Suppressor macrophage (primary cell): ENCODE results near the gene SNX14.
"Not testable (repeated sequence)": the region's sequence is repeated elsewhere in the genome, so short reads cannot be mapped to it uniquely, and the experiment has no call there.

Experiments
- DNase-seq, 4 experiments: peaks; one replicate each; pipeline ENCODE4 v3.0.0-alpha.2; 2020 to 2022
- total RNA-seq, 17 experiments: gene quantifications; one replicate each; lab custom pipeline; 2026; ENCODE audit warnings: mixed read lengths in 6 of 17, inconsistent platforms in 3 of 17; lab: John Stamatoyannopoulos, UW

The SNX14 gene
- 10.4 to 45.5 (median 27.0) reads per million in 17 experiments for total RNA-seq

GRCh38 chr6:85593438-85594196 lies at the start of gene SNX14:
Gene SNX14 (minus strand): TSS chr6:85593858. CDS start chr6:85593718, 140 bp downstream.
- DNase-seq, result peak; percentile 98 to 99 (median 98)

GRCh38 chr6:85642774-85643536 lies 49.3 kb upstream of the SNX14 start, which contains the start of gene SYNCRIP:
Gene SYNCRIP (minus strand): TSS chr6:85642886. CDS start chr6:85641439, 1,447 bp downstream.
- DNase-seq, result peak; percentile 99 to 100 (median 100)

- DNase-seq, result peak; percentile 72 to 86 (median 81)
These were observed 48.5 kb upstream of the SNX14 start for GRCh38 chr6:85641897-85642773.

- peak in 1 of 4 experiments; percentile 10 for DNase-seq
These were observed 47.9 kb upstream of the SNX14 start for GRCh38 chr6:85641522-85641896.

GRCh38 chr6:85640821-85641220 lies 47.2 kb upstream of the SNX14 start:
- DNase-seq, result no peak

GRCh38 chr6:85637579-85637978 lies 43.9 kb upstream of the SNX14 start:
- no peak for DNase-seq

GRCh38 chr6:85632164-85632942 lies 38.7 kb upstream of the SNX14 start:
- no peak for DNase-seq

- DNase-seq, result not testable (repeated sequence)
These were observed 37.5 kb upstream of the SNX14 start for GRCh38 chr6:85631117-85631516.

- no peak for DNase-seq
These were observed 34.7 kb upstream of the SNX14 start for GRCh38 chr6:85628353-85628752.

- DNase-seq, result peak in 2 of 4 experiments; percentile 6 to 16
These were observed 26.6 kb upstream of the SNX14 start for GRCh38 chr6:85620308-85620707.

- no peak for DNase-seq
These were observed 21.1 kb upstream of the SNX14 start for GRCh38 chr6:85614780-85615179.

GRCh38 chr6:85612690-85613474 lies 19.2 kb upstream of the SNX14 start:
- DNase-seq, result no peak

GRCh38 chr6:85610182-85610895 lies 16.7 kb upstream of the SNX14 start:
- DNase-seq, result no peak

GRCh38 chr6:85602100-85602499 lies 8.4 kb upstream of the SNX14 start:
- no peak for DNase-seq

- DNase-seq, result no peak
These were observed 7.2 kb upstream of the SNX14 start for GRCh38 chr6:85600713-85601313.

- DNase-seq, result peak in 2 of 4 experiments; percentile 18 to 22
These were observed 706 bp upstream of the SNX14 start for GRCh38 chr6:85594197-85594930.

GRCh38 chr6:85592033-85592432 lies 1.6 kb downstream of the SNX14 start:
- peak in 1 of 4 experiments; percentile 1 for DNase-seq

- DNase-seq, result no peak
These were observed 2.5 kb downstream of the SNX14 start for GRCh38 chr6:85591207-85591606.

GRCh38 chr6:85585741-85586140 lies 7.9 kb downstream of the SNX14 start:
- DNase-seq, result peak in 1 of 4 experiments; percentile 17
